WTC11 (cell line): ENCODE measurements around the gene HOXD12. TPM values are rescaled to one million over a fixed set of nuclear protein-coding genes. Genes with fewer than 3 reads are reported as not detected.

Source experiments
- ATAC-seq: fragments of 200-7000 bp; cut with Tn5 transposase; 2 replicates; pipeline ENCODE4 v1.10.0; 2021; ENCODE audit warnings: mild to moderate bottlenecking, moderate library complexity
- CTCF ChIA-PET: fragments of 300-600 bp; sonication (Branson Sonifier 250); formaldehyde crosslinking; loops from one replicate; lab custom pipeline; 2021; ENCODE audit warnings: antibody characterized with exemption; lab: Charles Lee
- POLR2A ChIA-PET: fragments of 350-600 bp; sonication (Branson Sonifier 250); formaldehyde crosslinking; loops from one replicate; lab custom pipeline; 2021; ENCODE audit warnings: antibody characterized with exemption; lab: Charles Lee
- DNase-seq: peaks from one replicate; pipeline ENCODE4 v3.0.0; 2021; ENCODE audit warnings: low spot score
- H3K27ac Mint-ChIP-seq: 2 replicates; pipeline ENCODE4 v1.8.0; 2021; ENCODE audit warnings: mixed read lengths
- H3K27me3 Mint-ChIP-seq: 2 replicates; pipeline ENCODE4 v1.8.0; 2021; ENCODE audit warnings: low read depth, mild to moderate bottlenecking, moderate library complexity, mixed read lengths
- H3K36me3 Mint-ChIP-seq: 2 replicates; pipeline ENCODE4 v1.8.0; 2021; ENCODE audit warnings: mixed read lengths
- H3K4me1 Mint-ChIP-seq: 2 replicates; pipeline ENCODE4 v1.8.0; 2022; ENCODE audit warnings: mixed read lengths
- H3K4me3 Mint-ChIP-seq: 2 replicates; pipeline ENCODE4 v1.8.0; 2021; ENCODE audit warnings: mild to moderate bottlenecking, moderate library complexity, mixed read lengths
- H3K9me3 Mint-ChIP-seq: 2 replicates; pipeline ENCODE4 v1.8.0; 2021; ENCODE audit warnings: mixed read lengths
- CDX4 ChIP-seq: fragments of 250-450 bp; sonication (Bioruptor Pico); IDR thresholded peaks from 2 replicates; pipeline ENCODE4 v1.9.0; 2021; ENCODE audit warnings: moderate library complexity, mild to moderate bottlenecking, inconsistent platforms, borderline replicate concordance
- CREB1 ChIP-seq: sonication (generic); formaldehyde crosslinking; IDR thresholded peaks from 2 replicates; pipeline ENCODE4 v1.8.0; 2023; ENCODE audit warnings: mild to moderate bottlenecking, missing genetic modification reagents
- CTCF ChIP-seq: fragments of 200-600 bp; IDR thresholded peaks from 2 replicates; pipeline ENCODE4 v1.8.0; 2022; ENCODE audit warnings: antibody characterized with exemption
- GABPB1 ChIP-seq: sonication (generic); formaldehyde crosslinking; IDR thresholded peaks from 2 replicates; pipeline ENCODE4 v1.8.1; 2023; ENCODE audit warnings: mild to moderate bottlenecking, missing genetic modification reagents
- JUN ChIP-seq: sonication (generic); formaldehyde crosslinking; IDR thresholded peaks from 2 replicates; pipeline ENCODE4 v1.8.0; 2023; ENCODE audit warnings: mild to moderate bottlenecking, missing genetic modification reagents
- OVOL2 ChIP-seq: fragments of 250-450 bp; sonication (Bioruptor Pico); IDR thresholded peaks from 2 replicates; pipeline ENCODE4 v1.9.0; 2021; ENCODE audit warnings: mild to moderate bottlenecking, borderline replicate concordance
- SMAD3 ChIP-seq: sonication (generic); formaldehyde crosslinking; IDR thresholded peaks from 2 replicates; pipeline ENCODE4 v1.8.0; 2022; ENCODE audit warnings: missing genetic modification reagents, mild to moderate bottlenecking, borderline replicate concordance
- TCF7 ChIP-seq: sonication (generic); formaldehyde crosslinking; IDR thresholded peaks from 2 replicates; pipeline ENCODE4 v1.8.0; 2022; ENCODE audit warnings: mild to moderate bottlenecking, low read depth, missing genetic modification reagents, moderate library complexity
- TP53 ChIP-seq: sonication (generic); formaldehyde crosslinking; IDR thresholded peaks from 2 replicates; pipeline ENCODE4 v1.8.1; 2023; ENCODE audit warnings: mild to moderate bottlenecking, missing genetic modification reagents
- USF1 ChIP-seq: sonication (generic); formaldehyde crosslinking; IDR thresholded peaks from 2 replicates; pipeline ENCODE4 v1.8.0; 2022; ENCODE audit warnings: mild to moderate bottlenecking, missing genetic modification reagents
- ZNF121 ChIP-seq: sonication (generic); formaldehyde crosslinking; IDR thresholded peaks from 2 replicates; pipeline ENCODE4 v1.8.0; 2023; ENCODE audit warnings: missing genetic modification reagents
- ZNF671 ChIP-seq: fragments of 250-450 bp; sonication (Bioruptor Pico); IDR thresholded peaks from 2 replicates; pipeline ENCODE4 v1.8.0; 2021; ENCODE audit warnings: mild to moderate bottlenecking
- total RNA-seq: library from RNA; stranded (reverse); gene quantifications from 3 replicates; pipeline ENCODE4 v1.2.3, GENCODE V29; 2021
- TF ChIP-seq, protein P1 (sequence below): sonication (generic); formaldehyde crosslinking; IDR thresholded peaks from 2 replicates; pipeline ENCODE4 v1.8.0; 2022; ENCODE audit warnings: mild to moderate bottlenecking, missing genetic modification reagents
- TF ChIP-seq, protein P2 (sequence below): sonication (generic); formaldehyde crosslinking; IDR thresholded peaks from 2 replicates; pipeline ENCODE4 v1.8.0; 2023; ENCODE audit warnings: mild to moderate bottlenecking, missing genetic modification reagents

Gene HOXD12
- total RNA-seq, 1 experiment from 2014 or later = 0.17 TPM

- TF ChIP-seq ZNF121 (CRISPR knock-in tag) = no peak
- no peak for TF ChIP-seq SMAD3 (CRISPR knock-in tag)
These were observed 25.6 kb downstream of the HOXD12 start (continued) for GRCh38 chr2:176124947-176125771.

DNA sequence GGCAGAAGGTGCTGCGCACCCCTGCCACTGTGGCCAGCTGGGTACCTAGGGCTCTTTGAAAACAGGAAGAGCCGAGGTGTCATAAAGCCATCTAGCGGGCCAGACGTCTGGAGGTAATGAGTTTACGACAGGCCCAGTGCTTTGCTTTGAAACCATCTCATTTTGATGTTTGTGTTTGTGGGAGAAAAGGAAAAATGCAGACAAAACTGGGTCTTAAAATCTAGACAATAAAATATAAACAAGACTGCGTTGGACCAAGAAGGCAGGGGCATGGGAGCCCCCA is 26.1 kb downstream of the HOXD12 start:
- H3K27me3 Mint-ChIP-seq = peaks cover 98% of the 10 kb centered on the region
- ChIA-PET CTCF (interaction anchor here (0.6 to 2.1 kb wide), 5 partner anchors 14 to 522 kb away, joined by 3 to 14 read pairs (median 4); no protein-coding TSS in a partner anchor), POLR2A (interaction anchor here (0.7 kb wide), 1 partner anchor 512 kb away, joined by 6 read pairs; no protein-coding TSS in a partner anchor)
- no peaks in the 10 kb centered on the region for H3K9me3 Mint-ChIP-seq
- H3K27ac Mint-ChIP-seq = no peak overlapping the region
- no peak overlapping the region for H3K4me3 Mint-ChIP-seq
- TF ChIP-seq TP53 = no peak
- no peak for TF ChIP-seq GABPB1 (CRISPR knock-in tag)
- no peak for TF ChIP-seq OVOL2
- no peak for TF ChIP-seq TCF7 (CRISPR knock-in tag)
- TF ChIP-seq ZNF671 = no peak
- no peak for TF ChIP-seq JUN (CRISPR knock-in tag)
- no peak for TF ChIP-seq CTCF
- no peak for TF ChIP-seq USF1 (CRISPR knock-in tag)
- TF ChIP-seq CREB1 (CRISPR knock-in tag) = no peak
- TF ChIP-seq, protein P1, sequence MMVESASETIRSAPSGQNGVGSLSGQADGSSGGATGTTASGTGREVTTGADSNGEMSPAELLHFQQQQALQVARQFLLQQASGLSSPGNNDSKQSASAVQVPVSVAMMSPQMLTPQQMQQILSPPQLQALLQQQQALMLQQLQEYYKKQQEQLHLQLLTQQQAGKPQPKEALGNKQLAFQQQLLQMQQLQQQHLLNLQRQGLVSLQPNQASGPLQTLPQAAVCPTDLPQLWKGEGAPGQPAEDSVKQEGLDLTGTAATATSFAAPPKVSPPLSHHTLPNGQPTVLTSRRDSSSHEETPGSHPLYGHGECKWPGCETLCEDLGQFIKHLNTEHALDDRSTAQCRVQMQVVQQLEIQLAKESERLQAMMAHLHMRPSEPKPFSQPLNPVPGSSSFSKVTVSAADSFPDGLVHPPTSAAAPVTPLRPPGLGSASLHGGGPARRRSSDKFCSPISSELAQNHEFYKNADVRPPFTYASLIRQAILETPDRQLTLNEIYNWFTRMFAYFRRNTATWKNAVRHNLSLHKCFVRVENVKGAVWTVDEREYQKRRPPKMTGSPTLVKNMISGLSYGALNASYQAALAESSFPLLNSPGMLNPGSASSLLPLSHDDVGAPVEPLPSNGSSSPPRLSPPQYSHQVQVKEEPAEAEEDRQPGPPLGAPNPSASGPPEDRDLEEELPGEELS (CRISPR knock-in tag) = no peak
- TF ChIP-seq, protein P2, sequence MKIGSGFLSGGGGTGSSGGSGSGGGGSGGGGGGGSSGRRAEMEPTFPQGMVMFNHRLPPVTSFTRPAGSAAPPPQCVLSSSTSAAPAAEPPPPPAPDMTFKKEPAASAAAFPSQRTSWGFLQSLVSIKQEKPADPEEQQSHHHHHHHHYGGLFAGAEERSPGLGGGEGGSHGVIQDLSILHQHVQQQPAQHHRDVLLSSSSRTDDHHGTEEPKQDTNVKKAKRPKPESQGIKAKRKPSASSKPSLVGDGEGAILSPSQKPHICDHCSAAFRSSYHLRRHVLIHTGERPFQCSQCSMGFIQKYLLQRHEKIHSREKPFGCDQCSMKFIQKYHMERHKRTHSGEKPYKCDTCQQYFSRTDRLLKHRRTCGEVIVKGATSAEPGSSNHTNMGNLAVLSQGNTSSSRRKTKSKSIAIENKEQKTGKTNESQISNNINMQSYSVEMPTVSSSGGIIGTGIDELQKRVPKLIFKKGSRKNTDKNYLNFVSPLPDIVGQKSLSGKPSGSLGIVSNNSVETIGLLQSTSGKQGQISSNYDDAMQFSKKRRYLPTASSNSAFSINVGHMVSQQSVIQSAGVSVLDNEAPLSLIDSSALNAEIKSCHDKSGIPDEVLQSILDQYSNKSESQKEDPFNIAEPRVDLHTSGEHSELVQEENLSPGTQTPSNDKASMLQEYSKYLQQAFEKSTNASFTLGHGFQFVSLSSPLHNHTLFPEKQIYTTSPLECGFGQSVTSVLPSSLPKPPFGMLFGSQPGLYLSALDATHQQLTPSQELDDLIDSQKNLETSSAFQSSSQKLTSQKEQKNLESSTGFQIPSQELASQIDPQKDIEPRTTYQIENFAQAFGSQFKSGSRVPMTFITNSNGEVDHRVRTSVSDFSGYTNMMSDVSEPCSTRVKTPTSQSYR (CRISPR knock-in tag) = no peak
- no peak for TF ChIP-seq CDX4
- DNase-seq (no peak), ATAC-seq (no peak)
- peaks cover 21% of the 10 kb centered on the region for H3K4me1 Mint-ChIP-seq
- peaks cover 2% of the 10 kb centered on the region; the same call in 1 of the 2 replicates for H3K36me3 Mint-ChIP-seq
